22Rv1 (cell line): Measurements from ENCODE around the gene ABCA2.

Experiments
- H3K27ac ChIP-seq: fragments of 450-650 bp; 2 replicates; pipeline ENCODE4 v1.5.1; 2017
- ZFX ChIP-seq: fragments of 450-650 bp; IDR thresholded peaks from 2 replicates; pipeline ENCODE4 v1.6.1; 2017; ENCODE audit warnings: antibody characterized with exemption, borderline replicate concordance
- TF ChIP-seq, protein P1 (sequence below): fragments of 450-650 bp; IDR thresholded peaks from 2 replicates; pipeline ENCODE4 v1.5.1; 2017; ENCODE audit warnings: mild to moderate bottlenecking

The ABCA2 gene

DNA sequence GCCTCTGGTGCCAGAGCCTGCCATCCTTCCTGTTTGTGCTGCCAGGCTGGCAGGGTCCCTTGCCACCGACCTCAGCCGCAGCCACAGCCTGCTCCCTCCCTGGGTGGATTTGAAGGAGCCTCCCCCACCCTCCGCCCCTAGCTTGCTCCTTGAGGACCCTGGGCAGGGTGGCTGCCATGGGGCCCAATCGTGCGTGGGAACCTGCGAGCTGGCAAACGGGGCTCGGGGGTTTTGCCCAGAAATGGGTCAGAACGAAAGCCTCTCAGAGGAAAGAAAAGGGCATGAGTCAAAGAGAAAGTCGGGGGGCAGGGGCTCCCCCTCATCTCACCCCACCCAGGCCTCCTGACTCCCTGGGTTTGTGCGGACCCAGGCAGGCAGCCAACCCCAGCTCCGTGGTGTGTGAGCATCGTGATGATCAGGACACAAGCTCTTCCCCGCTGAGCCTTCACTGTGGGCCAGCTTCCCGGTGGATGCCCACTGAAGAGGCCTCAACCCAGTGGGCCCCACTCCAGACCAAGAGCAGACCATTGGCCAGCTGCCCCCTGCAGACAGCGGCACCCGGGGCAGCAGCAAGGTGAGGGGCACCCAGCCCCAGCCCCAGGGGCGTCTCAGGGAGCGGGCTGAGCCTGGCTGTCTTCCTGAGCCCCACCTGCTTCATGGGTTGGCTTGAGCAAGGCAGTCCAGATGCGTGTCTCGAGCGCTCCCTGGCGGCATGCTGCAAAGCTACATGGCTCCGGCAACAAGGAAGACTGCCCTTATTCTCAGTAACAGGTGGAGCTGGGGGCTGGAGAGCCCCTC, 6.9 kb upstream of the ABCA2 start:
- TF ChIP-seq, protein P1, sequence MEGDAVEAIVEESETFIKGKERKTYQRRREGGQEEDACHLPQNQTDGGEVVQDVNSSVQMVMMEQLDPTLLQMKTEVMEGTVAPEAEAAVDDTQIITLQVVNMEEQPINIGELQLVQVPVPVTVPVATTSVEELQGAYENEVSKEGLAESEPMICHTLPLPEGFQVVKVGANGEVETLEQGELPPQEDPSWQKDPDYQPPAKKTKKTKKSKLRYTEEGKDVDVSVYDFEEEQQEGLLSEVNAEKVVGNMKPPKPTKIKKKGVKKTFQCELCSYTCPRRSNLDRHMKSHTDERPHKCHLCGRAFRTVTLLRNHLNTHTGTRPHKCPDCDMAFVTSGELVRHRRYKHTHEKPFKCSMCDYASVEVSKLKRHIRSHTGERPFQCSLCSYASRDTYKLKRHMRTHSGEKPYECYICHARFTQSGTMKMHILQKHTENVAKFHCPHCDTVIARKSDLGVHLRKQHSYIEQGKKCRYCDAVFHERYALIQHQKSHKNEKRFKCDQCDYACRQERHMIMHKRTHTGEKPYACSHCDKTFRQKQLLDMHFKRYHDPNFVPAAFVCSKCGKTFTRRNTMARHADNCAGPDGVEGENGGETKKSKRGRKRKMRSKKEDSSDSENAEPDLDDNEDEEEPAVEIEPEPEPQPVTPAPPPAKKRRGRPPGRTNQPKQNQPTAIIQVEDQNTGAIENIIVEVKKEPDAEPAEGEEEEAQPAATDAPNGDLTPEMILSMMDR = peak; percentile 95
- TF ChIP-seq ZFX = no peak
- peak overlapping the region; percentile 67 for H3K27ac ChIP-seq

DNA sequence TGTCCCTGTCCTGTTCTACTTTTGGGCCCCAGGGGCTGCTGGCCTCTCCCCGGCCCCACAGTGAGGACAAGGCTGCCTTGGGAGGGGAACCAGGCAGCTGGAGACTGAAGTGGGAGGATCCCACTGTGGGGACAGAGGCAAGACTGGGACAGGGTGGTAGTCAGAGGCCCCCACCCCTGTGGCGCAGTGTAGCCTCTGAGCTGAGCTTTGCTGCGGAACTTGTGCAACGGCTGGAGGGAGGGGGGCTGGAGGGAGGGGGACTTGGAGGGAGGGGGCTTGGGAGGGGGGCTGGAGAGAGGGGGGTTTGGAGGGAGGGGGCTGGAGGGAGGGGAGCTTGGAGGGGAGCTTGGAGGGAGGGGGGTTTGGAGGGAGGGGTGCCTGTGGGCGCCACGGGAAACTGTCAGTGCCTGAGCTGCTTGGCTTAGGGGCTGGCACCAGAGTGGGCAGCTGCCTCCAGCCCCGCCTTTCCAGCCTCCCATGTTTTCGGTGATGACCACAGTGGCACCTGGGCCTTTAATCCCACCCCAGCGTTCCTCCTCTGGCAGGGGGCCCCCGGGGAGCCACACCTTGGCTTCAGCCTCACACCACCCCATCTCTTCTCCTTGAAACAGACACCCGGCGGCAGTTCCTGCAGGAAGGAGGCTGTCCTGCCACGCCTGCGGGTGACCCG, 6.1 kb upstream of the ABCA2 start:
- no peak for TF ChIP-seq ZFX
- TF ChIP-seq, protein P1 = no peak
- H3K27ac ChIP-seq = peak overlapping the region; percentile 67

DNA sequence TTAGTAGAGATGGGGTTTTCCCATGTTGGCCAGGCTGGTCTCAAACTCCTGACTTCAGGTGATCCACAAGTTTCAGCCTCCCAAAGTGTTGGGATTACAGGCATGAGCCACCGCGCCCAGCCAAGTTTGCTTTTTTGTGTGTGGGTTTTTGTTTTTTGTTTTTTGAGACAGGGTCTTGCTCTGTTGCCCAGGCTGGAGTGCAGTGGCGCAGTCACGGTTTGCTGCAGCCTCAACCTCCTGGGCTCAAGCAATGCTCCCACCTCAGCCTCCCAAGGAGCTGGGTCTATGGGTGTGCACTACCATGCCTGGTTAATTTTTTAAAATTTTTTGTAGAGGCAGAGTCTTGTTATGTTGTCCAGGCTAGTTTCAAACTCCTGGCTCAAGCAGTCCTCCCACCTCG, 5.4 kb upstream of the ABCA2 start:
- H3K27ac ChIP-seq = peak overlapping the region; percentile 39; the same call in 1 of the 2 replicates

DNA sequence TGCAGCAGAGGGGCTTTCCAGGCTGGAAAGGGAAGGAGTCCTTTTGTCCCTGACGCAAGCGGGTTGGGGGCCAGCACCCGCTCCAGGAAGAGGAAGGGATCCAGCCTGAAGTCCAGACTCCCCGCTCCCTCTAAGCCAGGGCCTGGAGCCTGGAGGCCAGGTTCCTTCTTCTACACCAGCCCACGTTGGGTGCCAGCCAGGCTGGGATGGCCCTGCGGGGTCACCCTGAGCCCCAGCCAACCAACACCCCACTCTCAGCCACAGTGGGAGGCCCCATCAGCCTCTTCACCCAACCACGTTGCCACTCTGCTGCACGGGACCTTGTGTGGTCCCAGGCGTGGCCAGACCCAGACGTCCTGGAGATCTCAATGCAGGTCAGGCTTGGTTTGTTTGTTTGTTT, 4.8 kb upstream of the ABCA2 start:
- TF ChIP-seq, protein P1 = no peak
- TF ChIP-seq ZFX = no peak
- 0 out of 2 replicates have a peak overlapping the region, but pooled peaks have one; percentile 39 for H3K27ac ChIP-seq

DNA sequence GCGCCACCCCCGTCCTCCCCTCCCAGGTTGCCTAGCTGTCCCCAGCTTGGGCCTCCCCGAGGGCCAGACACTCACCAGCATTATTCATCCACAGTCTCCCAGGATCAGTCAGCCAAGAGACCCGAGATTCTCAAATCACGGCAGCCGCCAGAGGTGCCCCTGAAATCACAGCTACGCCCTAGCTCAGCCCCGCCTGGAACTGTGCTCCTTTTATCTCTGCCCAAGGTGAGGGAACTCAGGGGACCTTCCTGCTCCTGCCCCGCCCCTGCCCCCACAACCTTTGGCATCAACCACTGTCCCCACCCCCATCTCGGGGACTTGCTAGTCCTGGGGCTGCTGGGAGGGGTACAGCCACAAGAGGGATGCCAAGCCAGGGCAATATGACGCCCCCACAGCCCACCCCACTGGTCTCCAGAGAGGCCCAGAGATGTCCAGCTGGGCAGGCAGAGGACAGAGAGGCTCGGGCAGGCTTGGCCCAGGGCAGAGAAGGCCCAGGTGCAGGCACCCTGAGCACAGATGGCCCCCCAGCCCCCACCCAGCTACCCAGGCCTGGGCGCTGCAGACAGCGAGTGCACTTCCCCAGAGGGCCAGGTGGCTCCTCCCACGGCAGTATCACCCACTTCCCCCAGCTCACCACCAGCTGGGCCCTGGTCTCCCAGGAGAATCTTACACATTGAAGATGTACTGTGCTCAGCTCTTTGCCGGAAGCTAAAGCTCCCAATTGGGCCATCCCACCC, 4.0 kb upstream of the ABCA2 start, which contains the start of gene FUT7:
Gene FUT7 (minus strand): TSS at position 185 of the 737 bp plus-strand sequence. CDS start 97 bp downstream, at position 88.
- TF ChIP-seq, protein P1 = no peak
- TF ChIP-seq ZFX = no peak
- H3K27ac ChIP-seq = 0 out of 2 replicates have a peak within 1 kb of the TSS, but pooled peaks have one; percentile 39

DNA sequence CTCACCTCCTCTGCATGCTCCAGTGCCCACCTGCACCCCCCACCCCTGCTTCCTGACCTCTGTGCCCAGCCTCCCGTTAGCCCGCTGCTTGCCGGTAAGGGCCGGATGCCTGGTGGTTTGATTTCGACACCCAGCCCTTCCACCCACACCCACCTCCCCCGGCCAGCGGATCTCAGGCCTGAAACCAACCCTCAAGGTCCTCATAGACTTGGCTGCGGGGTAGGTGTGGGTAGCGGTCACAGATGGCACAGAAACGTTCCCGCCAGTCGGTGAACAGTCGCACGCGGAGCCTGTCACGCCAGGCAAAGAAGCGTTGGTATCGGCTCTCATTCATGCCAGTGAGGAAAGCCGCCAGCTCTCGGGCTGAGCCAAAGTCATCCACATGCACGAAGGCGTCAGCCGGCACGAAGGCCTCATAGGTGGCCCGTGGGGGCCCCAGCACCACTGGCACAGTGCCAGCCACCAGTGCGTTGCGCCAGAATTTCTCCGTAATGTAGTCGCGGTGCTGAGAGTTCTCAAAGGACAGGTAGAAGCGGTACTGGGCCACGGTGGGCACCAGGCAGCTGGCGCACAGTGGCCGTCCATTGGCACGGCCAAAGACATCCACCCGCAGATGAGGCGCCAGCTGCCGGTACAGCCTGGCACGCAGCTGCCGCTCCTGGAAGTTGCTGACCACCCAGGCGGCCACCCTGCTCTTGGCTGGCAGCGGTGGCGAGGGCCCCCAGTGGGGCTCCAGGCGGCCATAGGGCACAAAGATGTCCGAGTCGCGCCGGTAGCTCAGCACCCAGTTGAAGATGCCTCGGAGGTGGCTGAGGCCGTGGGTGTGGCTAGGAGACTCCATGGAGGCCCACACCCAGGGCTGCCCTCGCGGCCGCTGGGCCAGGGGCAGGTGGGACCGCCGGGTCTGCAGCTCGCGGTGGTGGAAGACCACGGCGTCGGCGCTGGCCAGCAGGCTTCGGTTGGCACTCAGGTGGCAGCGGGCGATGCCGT, 2.8 kb upstream of the ABCA2 start:
- TF ChIP-seq, protein P1 = no peak
- TF ChIP-seq ZFX = no peak
- no peak overlapping the region for H3K27ac ChIP-seq

DNA sequence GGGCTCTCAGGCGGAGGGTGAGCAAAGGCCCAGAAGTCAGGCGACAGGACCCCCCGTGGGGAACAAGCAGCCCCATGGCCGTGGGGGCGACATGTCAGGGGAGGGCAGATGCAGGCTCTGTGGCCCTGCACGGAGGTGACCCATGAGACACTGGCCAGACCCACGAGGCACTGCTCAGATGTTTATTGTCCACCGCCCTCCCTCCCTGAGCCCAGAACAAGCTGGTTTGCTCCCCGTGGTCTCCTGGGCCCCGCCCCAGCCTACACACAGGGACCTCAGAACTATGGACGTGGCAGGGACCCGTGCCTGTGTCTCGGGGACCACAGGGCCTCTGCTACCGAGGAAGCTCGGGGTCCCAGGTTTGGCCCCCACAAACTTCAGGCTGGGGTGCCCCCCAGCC, 2.0 kb upstream of the ABCA2 start:
- TF ChIP-seq, protein P1 = no peak
- no peak for TF ChIP-seq ZFX
- no peak overlapping the region for H3K27ac ChIP-seq
